Stomach (tissue), 4 donors: ENCODE results near the gene HK1.

Experiments
- CTCF ChIP-seq, 7 experiments: fragments of 450-650 bp in 4 of 7; fragments of 200-600 bp in 3 of 7; sonication (generic) in 3 of 7; IDR thresholded peaks; one replicate each; pipeline ENCODE4 v1.5.1; 2016 to 2019; ENCODE audit warnings: antibody characterized with exemption in 7 of 7, control low read depth in 2 of 7, mild to moderate bottlenecking in 1 of 7
- EP300 ChIP-seq: sonication (generic); formaldehyde crosslinking; IDR thresholded peaks from one replicate; pipeline ENCODE4 v1.6.1; 2017; ENCODE audit warnings: antibody characterized with exemption
- POLR2A ChIP-seq, 4 donors: fragments of 450-650 bp; IDR thresholded peaks; one replicate each; pipeline ENCODE4 v1.6.1; 2016; ENCODE audit warnings: antibody characterized with exemption in 4 of 4, control low read depth in 2 of 4, mild to moderate bottlenecking in 1 of 4, moderate library complexity in 1 of 4

- TF ChIP-seq CTCF (IDR thresholded peaks at IDR 0.05) (no peak), EP300 (no peak), POLR2A (IDR thresholded peaks at IDR 0.05) (no peak)
Observed at GRCh38 chr10:69285699-69286098, 7.4 kb downstream of the HK1 start.
